ENCODE measurements around the gene PRRG3. TPM values are rescaled to one million over a fixed set of nuclear protein-coding genes. Genes with fewer than 3 reads are reported as not detected.
A peak's percentile ranks its signal among the peaks of the same experiment; 100 is the strongest.

The PRRG3 gene
- total and polyA plus RNA-seq, 4 donors = 0.11 to 5.6 (median 1.5) TPM

DNA sequence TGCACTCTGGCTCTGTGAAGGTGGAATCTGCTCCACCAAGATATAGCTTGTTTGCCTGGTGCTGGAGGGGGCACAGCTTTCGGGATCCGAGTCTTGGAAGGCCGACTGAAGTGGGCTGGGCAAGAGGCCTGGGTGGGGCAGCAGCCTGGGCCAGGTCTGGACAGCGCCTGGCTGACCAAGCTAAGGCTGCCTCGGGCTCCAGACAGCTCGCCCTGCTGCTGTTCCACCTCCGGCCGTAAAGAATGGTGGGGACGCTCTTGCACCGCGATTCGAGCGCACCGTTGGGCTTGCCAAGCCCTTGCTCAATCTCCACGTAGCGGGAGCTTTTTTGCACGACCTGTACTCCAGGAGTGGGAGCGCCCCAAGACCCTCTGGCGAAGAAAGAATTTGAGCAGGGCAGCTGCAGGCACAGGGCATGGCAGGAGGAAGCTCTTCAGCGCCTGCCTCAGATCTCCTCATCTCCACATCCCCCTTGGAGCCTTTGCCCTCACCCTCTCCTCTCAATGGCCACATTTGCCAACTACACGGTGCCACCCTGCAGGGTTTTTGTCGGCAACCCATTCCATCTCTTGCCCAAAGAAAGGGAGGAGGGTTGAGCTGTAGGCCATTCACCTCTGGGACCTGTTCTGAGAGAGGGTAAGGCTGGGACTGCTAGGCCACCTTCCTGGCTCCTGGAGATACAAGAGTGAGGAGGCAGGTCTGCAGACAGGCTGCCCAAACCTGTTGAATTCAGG lies 58.2 kb downstream of the PRRG3 start:
- Histone ChIP-seq H3K4me3 (no peak overlapping the region), H3K36me3 (ENCODE audit: control insufficient read depth in 4 of 4, insufficient read depth in 4 of 4, low read length in 4 of 4) (no peaks in the 10 kb centered on the region), H3K4me1 (ENCODE audit: control insufficient read depth in 5 of 5, insufficient read depth in 5 of 5, low read length in 5 of 5) (no peaks in the 10 kb centered on the region), H3K27ac (ENCODE audit: low read depth in 1 of 2, low read length in 1 of 2) (no peak overlapping the region), H3K9ac (ENCODE audit: insufficient read depth in 1 of 2, low read length in 2 of 2) (no peak overlapping the region), H3K27me3 (ENCODE audit: control insufficient read depth in 3 of 3, insufficient read depth in 3 of 3, low read length in 2 of 3) (peaks cover 0 to 3% (median 2%) of the 10 kb centered on the region in 3 donors), H3K9me3 (ENCODE audit: control insufficient read depth in 4 of 4, insufficient read depth in 3 of 4, low read length in 3 of 4) (no peaks in the 10 kb centered on the region)
- 11 to 17% methylated on average over 17 to 22 of the region's 22 CpGs for WGBS, 2 donors
- DNase-seq (peak; percentile 59 to 70 (median 63)), ATAC-seq (ENCODE audit: insufficient read depth, low FRiP score) (peak; percentile 83)
- TF ChIP-seq, protein P1, sequence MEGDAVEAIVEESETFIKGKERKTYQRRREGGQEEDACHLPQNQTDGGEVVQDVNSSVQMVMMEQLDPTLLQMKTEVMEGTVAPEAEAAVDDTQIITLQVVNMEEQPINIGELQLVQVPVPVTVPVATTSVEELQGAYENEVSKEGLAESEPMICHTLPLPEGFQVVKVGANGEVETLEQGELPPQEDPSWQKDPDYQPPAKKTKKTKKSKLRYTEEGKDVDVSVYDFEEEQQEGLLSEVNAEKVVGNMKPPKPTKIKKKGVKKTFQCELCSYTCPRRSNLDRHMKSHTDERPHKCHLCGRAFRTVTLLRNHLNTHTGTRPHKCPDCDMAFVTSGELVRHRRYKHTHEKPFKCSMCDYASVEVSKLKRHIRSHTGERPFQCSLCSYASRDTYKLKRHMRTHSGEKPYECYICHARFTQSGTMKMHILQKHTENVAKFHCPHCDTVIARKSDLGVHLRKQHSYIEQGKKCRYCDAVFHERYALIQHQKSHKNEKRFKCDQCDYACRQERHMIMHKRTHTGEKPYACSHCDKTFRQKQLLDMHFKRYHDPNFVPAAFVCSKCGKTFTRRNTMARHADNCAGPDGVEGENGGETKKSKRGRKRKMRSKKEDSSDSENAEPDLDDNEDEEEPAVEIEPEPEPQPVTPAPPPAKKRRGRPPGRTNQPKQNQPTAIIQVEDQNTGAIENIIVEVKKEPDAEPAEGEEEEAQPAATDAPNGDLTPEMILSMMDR (IDR thresholded peaks at IDR 0.05; ENCODE audit: control extremely low read depth, extremely low read depth) = peak; percentile 45

- Histone ChIP-seq H3K4me3 (no peak overlapping the region), H3K9ac (ENCODE audit: insufficient read depth in 1 of 2, low read length in 2 of 2) (no peak overlapping the region), H3K27me3 (ENCODE audit: control insufficient read depth in 3 of 3, insufficient read depth in 3 of 3, low read length in 2 of 3) (peaks cover 0 to 2% (median 2%) of the 10 kb centered on the region in 3 donors), H3K36me3 (ENCODE audit: control insufficient read depth in 4 of 4, insufficient read depth in 4 of 4, low read length in 4 of 4) (no peaks in the 10 kb centered on the region), H3K9me3 (ENCODE audit: control insufficient read depth in 4 of 4, insufficient read depth in 3 of 4, low read length in 3 of 4) (no peaks in the 10 kb centered on the region), H3K27ac (ENCODE audit: low read depth in 1 of 2, low read length in 1 of 2) (no peak overlapping the region), H3K4me1 (ENCODE audit: control insufficient read depth in 5 of 5, insufficient read depth in 5 of 5, low read length in 5 of 5) (no peaks in the 10 kb centered on the region)
- 70 to 86% methylated on average over 6 of the region's 6 CpGs for WGBS, 2 donors
- TF ChIP-seq, protein P1 (IDR thresholded peaks at IDR 0.05; ENCODE audit: control extremely low read depth, extremely low read depth) = no peak
- no peak for DNase-seq
- ATAC-seq (ENCODE audit: insufficient read depth, low FRiP score) = no peak
These were observed 58.8 kb downstream of the PRRG3 start for GRCh38 chrX:151754047-151754429.

- no peak for ATAC-seq (ENCODE audit: insufficient read depth, low FRiP score)
- H3K9me3 ChIP-seq (ENCODE audit: control insufficient read depth in 4 of 4, insufficient read depth in 3 of 4, low read length in 3 of 4) = no peaks in the 10 kb centered on the region
- H3K27me3 ChIP-seq (ENCODE audit: control insufficient read depth in 3 of 3, insufficient read depth in 3 of 3, low read length in 2 of 3) = peaks cover 0 to 4% (median 0%) of the 10 kb centered on the region in 3 donors
- TF ChIP-seq, protein P1 (IDR thresholded peaks at IDR 0.05; ENCODE audit: control extremely low read depth, extremely low read depth) = no peak
- H3K9ac ChIP-seq (ENCODE audit: insufficient read depth in 1 of 2, low read length in 2 of 2) = no peak overlapping the region
- H3K27ac ChIP-seq (ENCODE audit: low read depth in 1 of 2, low read length in 1 of 2) = no peak overlapping the region
- 74 to 79% methylated on average over 11 of the region's 11 CpGs for WGBS, 2 donors
- DNase-seq = no peak
- H3K4me3 ChIP-seq = no peak overlapping the region
- no peaks in the 10 kb centered on the region for H3K4me1 ChIP-seq (ENCODE audit: control insufficient read depth in 5 of 5, insufficient read depth in 5 of 5, low read length in 5 of 5)
- H3K36me3 ChIP-seq (ENCODE audit: control insufficient read depth in 4 of 4, insufficient read depth in 4 of 4, low read length in 4 of 4) = no peaks in the 10 kb centered on the region
These were observed 59.5 kb downstream of the PRRG3 start for GRCh38 chrX:151754641-151755215.

Other genes starting within 250 kb of the PRRG3 start
- not detected for gene PASD1, start 131.8 kb upstream of the PRRG3 start, total RNA-seq
- gene PASD1, start 131.8 kb upstream of the PRRG3 start, polyA plus RNA-seq = not detected
- under 1 TPM in 1 of 2 donors, not detected in 1; 0.37 TPM for gene FATE1, start 20.6 kb downstream of the PRRG3 start, total RNA-seq
- gene FATE1, start 20.6 kb downstream of the PRRG3 start, polyA plus RNA-seq = 1 to 10 TPM in 1 of 2 donors, under 1 TPM in 1; 0.05 to 1.0 TPM
- gene CNGA2, start 39.3 kb downstream of the PRRG3 start, total RNA-seq = not detected
- not detected for gene CNGA2, start 39.3 kb downstream of the PRRG3 start, polyA plus RNA-seq
- not detected for gene MAGEA4, start 217.4 kb downstream of the PRRG3 start, total RNA-seq
- gene MAGEA4, start 217.4 kb downstream of the PRRG3 start, polyA plus RNA-seq = not detected

Data from lung (tissue), 12 donors.